ENCODE results near the gene TMEM62. TPM values are rescaled to one million over a fixed set of nuclear protein-coding genes. Genes with fewer than 3 reads are reported as not detected.
"Not testable (repeated sequence)": the region's sequence is repeated elsewhere in the genome, so short reads cannot be mapped to it uniquely, and the experiment has no call there.

TMEM62 gene
- total RNA-seq, 4 donors from 2014 or later: 43.3 to 87.5 (median 57.0) TPM

DNA sequence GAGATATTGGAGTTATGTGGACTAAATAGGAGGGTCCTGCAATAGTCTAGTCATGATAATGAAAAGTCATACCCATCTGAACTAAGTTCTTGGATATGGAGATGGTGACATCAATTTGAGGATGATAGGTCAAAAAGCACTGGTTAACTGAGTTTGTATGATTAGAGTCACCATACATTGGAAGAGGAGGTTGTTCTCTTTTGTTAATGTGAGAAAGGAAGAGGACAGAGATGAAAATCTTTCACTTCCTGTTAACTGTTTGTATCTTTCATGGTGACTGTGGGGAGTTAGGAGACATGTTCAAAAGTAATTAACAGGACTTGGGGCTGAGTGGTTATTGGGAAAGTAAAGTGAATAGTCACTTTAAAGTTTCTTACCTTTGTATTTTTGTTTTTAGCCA is 11.1 kb downstream of the TMEM62 start:
- peaks cover 0 to 49% (median 4%) of the 10 kb centered on the region in 3 donors for H3K36me3 ChIP-seq
- H3K27ac ChIP-seq: no peak overlapping the region
- no peak overlapping the region for H3K4me3 ChIP-seq
- TF ChIP-seq, protein P1, sequence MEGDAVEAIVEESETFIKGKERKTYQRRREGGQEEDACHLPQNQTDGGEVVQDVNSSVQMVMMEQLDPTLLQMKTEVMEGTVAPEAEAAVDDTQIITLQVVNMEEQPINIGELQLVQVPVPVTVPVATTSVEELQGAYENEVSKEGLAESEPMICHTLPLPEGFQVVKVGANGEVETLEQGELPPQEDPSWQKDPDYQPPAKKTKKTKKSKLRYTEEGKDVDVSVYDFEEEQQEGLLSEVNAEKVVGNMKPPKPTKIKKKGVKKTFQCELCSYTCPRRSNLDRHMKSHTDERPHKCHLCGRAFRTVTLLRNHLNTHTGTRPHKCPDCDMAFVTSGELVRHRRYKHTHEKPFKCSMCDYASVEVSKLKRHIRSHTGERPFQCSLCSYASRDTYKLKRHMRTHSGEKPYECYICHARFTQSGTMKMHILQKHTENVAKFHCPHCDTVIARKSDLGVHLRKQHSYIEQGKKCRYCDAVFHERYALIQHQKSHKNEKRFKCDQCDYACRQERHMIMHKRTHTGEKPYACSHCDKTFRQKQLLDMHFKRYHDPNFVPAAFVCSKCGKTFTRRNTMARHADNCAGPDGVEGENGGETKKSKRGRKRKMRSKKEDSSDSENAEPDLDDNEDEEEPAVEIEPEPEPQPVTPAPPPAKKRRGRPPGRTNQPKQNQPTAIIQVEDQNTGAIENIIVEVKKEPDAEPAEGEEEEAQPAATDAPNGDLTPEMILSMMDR (IDR thresholded peaks at IDR 0.05): no peak
- no peak for TF ChIP-seq POLR2A (IDR thresholded peaks at IDR 0.05)
- H3K4me1 ChIP-seq: no peaks in the 10 kb centered on the region
- no peak for DNase-seq
- H3K27me3 ChIP-seq: no peaks in the 10 kb centered on the region
- H3K9me3 ChIP-seq: no peaks in the 10 kb centered on the region

DNA sequence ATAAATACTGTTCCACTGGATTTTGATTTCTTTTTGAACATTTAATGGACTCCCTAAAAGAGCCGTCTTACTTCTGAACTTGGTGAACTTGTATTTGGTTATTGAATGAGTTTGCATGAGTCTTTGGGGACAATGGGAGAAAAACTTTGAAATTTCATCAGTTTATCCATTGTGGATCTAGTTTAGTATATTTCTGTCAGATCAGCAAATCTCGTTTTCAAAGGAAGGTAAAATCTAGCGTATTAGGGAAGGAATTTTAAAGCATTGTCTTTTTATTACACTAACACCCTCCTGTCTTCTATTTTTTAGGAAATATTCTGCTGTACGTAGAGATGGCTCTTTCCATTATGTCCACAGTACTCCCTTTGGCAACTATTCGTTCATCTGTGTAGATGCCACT is 12.8 kb downstream of the TMEM62 start:
- Histone ChIP-seq H3K36me3 (peaks cover 0 to 47% (median 4%) of the 10 kb centered on the region in 3 donors), H3K9me3 (no peaks in the 10 kb centered on the region), H3K27ac (no peak overlapping the region), H3K4me1 (no peaks in the 10 kb centered on the region), H3K4me3 (no peak overlapping the region), H3K27me3 (no peaks in the 10 kb centered on the region)
- TF ChIP-seq, protein P1 (IDR thresholded peaks at IDR 0.05): no peak
- no peak for TF ChIP-seq POLR2A (IDR thresholded peaks at IDR 0.05)
- no peak for DNase-seq

DNA sequence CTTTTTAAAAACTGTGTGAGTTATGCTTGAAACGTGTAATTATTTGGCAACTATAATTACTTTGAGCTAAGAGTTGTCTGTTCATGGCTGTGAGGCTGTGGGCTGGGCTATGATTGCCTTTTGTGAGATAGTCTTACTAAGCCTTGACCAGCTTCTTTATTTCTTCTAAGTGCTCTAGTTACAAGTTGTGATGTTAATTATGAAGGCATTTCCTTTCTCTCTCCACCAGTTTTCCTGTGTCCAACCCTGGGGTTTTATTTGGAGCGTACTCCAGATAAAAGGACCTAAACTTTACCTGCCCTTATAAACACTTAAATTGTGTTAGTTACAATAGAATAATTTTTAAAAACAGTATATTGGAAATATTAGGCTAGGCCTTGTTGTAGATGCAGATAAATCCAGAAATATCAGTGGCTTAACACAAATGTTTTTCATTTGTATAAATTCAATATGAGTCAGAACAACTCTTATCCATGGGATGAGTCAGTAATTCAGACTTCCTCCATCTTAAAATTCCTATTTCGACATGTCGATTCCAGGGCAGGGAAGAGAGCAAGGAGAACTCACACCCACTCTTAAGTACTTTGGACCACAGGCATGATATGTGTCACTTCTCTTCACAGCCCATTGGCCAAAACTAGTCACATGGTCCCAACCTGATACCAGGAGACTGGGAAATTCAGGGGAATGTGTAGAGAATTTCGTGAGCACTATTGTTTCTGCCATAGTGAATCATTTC is 17.0 kb downstream of the TMEM62 start:
- no peaks in the 10 kb centered on the region for H3K4me1 ChIP-seq
- H3K27me3 ChIP-seq: no peaks in the 10 kb centered on the region
- H3K27ac ChIP-seq: no peak overlapping the region
- TF ChIP-seq POLR2A (IDR thresholded peaks at IDR 0.05): no peak
- no peak for DNase-seq
- H3K9me3 ChIP-seq: no peaks in the 10 kb centered on the region
- H3K4me3 ChIP-seq: no peak overlapping the region
- peaks cover 0 to 75% (median 4%) of the 10 kb centered on the region in 3 donors for H3K36me3 ChIP-seq

DNA sequence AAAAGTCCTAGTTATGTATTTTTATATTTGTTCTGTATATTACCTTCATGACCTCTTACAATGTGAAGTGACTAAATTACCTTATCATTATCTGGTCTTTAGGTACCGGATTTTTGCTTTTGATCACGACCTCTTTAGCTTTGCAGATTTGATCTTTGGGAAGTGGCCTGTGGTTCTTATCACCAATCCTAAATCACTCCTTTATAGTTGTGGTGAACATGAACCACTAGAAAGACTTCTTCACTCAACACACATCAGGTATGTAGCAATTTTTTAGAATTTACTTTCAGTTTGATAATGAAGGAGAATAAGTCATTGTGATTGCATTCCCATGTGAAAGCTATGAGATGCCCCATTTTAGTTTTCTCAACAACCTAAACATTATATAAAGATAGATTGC is 18.3 kb downstream of the TMEM62 start:
- no peak overlapping the region for H3K27ac ChIP-seq
- no peak for DNase-seq
- no peaks in the 10 kb centered on the region for H3K27me3 ChIP-seq
- peaks cover 0 to 81% (median 4%) of the 10 kb centered on the region in 3 donors for H3K36me3 ChIP-seq
- no peaks in the 10 kb centered on the region for H3K4me1 ChIP-seq
- no peak overlapping the region for H3K4me3 ChIP-seq
- TF ChIP-seq, protein P1 (IDR thresholded peaks at IDR 0.05): no peak
- TF ChIP-seq POLR2A (IDR thresholded peaks at IDR 0.05): no peak
- H3K9me3 ChIP-seq: no peaks in the 10 kb centered on the region

DNA sequence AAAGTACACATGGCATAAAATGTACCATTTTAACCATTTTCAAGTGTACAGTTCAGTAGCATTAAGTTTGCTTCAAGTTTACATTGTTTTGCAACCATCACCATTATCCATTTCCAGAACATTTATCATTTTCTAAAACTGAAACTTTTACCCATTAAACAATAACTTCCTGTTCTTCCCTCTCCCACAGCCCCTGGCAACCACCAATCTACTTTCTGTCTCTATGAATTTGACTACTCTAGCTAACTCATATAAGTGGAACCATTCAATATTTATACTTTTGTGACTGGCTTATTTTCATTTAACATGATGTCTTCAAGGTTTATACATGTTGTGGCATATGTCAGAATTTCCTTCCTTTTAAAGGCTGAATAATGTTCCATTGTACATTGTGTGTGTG is 19.9 kb downstream of the TMEM62 start:
- no peak for DNase-seq
- TF ChIP-seq, protein P1 (IDR thresholded peaks at IDR 0.05): no peak
- TF ChIP-seq POLR2A (IDR thresholded peaks at IDR 0.05): no peak
- Histone ChIP-seq H3K4me1 (no peaks in the 10 kb centered on the region), H3K9me3 (no peaks in the 10 kb centered on the region), H3K27me3 (no peaks in the 10 kb centered on the region), H3K27ac (no peak overlapping the region), H3K4me3 (no peak overlapping the region), H3K36me3 (peaks cover 0 to 80% (median 4%) of the 10 kb centered on the region in 3 donors)

DNA sequence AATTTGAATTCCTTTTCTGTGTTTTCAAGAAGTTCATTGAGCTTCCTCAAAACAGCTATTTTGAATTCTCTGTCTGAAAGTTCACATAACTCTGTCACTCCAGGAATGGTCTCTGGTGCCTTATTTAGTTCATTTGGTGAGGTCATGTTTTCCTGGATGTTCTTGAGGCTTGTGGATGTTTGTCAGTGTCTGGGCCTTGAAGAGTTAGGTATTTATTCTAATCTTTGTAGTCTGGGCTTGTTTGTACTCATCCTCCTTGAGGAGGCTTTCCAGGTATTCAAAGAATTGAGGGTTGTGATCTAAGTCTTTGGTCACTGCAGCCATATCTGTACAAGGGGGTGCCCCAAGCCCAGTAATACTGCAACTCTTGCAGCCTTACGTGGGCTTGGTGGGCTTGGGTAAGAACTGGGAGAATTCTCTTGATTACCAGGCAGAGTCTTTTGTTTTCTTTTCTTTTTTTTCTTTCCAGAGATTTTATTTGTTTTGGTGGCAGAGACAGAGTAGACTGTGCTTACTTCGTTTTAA is 32.5 kb downstream of the TMEM62 start:
- Histone ChIP-seq H3K4me1 (no peaks in the 10 kb centered on the region), H3K27me3 (no peaks in the 10 kb centered on the region), H3K9me3 (no peaks in the 10 kb centered on the region), H3K4me3 (no peak overlapping the region), H3K27ac (no peak overlapping the region), H3K36me3 (peaks cover 0 to 75% (median 0%) of the 10 kb centered on the region in 3 donors)
- no peak for DNase-seq
- TF ChIP-seq, protein P1 (IDR thresholded peaks at IDR 0.05): no peak
- TF ChIP-seq POLR2A (IDR thresholded peaks at IDR 0.05): no peak

DNA sequence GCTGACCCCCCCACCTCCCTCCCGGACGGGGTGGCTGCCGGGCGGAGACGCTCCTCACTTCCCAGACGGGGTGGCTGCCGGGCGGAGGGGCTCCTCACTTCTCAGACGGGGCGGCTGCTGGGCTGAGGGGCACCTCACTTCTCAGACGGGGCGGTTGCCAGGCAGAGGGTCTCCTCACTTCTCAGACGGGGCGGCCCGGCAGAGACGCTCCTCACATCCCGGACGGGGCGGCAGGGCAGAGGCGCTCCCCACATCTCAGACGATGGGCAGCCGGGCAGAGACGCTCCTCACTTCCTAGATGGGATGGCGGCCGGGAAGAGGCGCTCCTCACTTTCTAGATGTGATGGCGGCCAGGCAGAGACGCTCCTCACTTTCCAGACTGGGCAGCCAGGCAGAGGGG is 33.9 kb downstream of the TMEM62 start:
- not testable (repeated sequence) for H3K9me3 ChIP-seq, DNase-seq, H3K4me3 ChIP-seq, H3K27me3 ChIP-seq, H3K27ac ChIP-seq, H3K4me1 ChIP-seq
- H3K36me3 ChIP-seq: peaks cover 0 to 72% (median 0%) of the 10 kb centered on the region in 3 donors
